ENCODE data around the gene MICAL3.
"Not testable (repeated sequence)": the region's sequence is repeated elsewhere in the genome, so short reads cannot be mapped to it uniquely, and the experiment has no call there.

The MICAL3 gene

GRCh38 chr22:17884893-17885292, 139.5 kb downstream of the MICAL3 start:
- peak; percentile 24 for DNase-seq (ENCODE audit: low read depth)

GRCh38 chr22:17884084-17884483, 140.3 kb downstream of the MICAL3 start:
- no peak for DNase-seq (ENCODE audit: low read depth)

- DNase-seq (ENCODE audit: low read depth): no peak
Observed at GRCh38 chr22:17883356-17883755, 141.0 kb downstream of the MICAL3 start.

- DNase-seq (ENCODE audit: low read depth): no peak
Observed at GRCh38 chr22:17882727-17883126, 141.6 kb downstream of the MICAL3 start.

GRCh38 chr22:17882162-17882561, 142.2 kb downstream of the MICAL3 start:
- no peak for DNase-seq (ENCODE audit: low read depth)

- no peak for DNase-seq (ENCODE audit: low read depth)
Observed at GRCh38 chr22:17881366-17881765, 143.0 kb downstream of the MICAL3 start.

- DNase-seq (ENCODE audit: low read depth): no peak
Observed at GRCh38 chr22:17880468-17880867, 143.9 kb downstream of the MICAL3 start.

- DNase-seq (ENCODE audit: low read depth): no peak
Observed at GRCh38 chr22:17880020-17880419, 144.3 kb downstream of the MICAL3 start.

GRCh38 chr22:17878941-17879340, 145.4 kb downstream of the MICAL3 start:
- DNase-seq (ENCODE audit: low read depth): no peak

- DNase-seq (ENCODE audit: low read depth): no peak
Observed at GRCh38 chr22:17878186-17878694, 146.1 kb downstream of the MICAL3 start.

- not testable (repeated sequence) for DNase-seq (ENCODE audit: low read depth)
Observed at GRCh38 chr22:17876878-17877855, 147.2 kb downstream of the MICAL3 start.

- peak; percentile 8 for DNase-seq (ENCODE audit: low read depth)
Observed at GRCh38 chr22:17876306-17876831, 148.0 kb downstream of the MICAL3 start.

GRCh38 chr22:17875631-17876030, 148.7 kb downstream of the MICAL3 start:
- DNase-seq (ENCODE audit: low read depth): no peak

- DNase-seq (ENCODE audit: low read depth): no peak
Observed at GRCh38 chr22:17875156-17875555, 149.2 kb downstream of the MICAL3 start.

GRCh38 chr22:17874231-17874905, 150.0 kb downstream of the MICAL3 start:
- DNase-seq (ENCODE audit: low read depth): no peak

GRCh38 chr22:17873804-17874203, 150.6 kb downstream of the MICAL3 start:
- DNase-seq (ENCODE audit: low read depth): no peak

- DNase-seq (ENCODE audit: low read depth): no peak
Observed at GRCh38 chr22:17873116-17873515, 151.2 kb downstream of the MICAL3 start.

- peak; percentile 43 for DNase-seq (ENCODE audit: low read depth)
Observed at GRCh38 chr22:17872471-17872870, 151.9 kb downstream of the MICAL3 start.

- DNase-seq (ENCODE audit: low read depth): no peak
Observed at GRCh38 chr22:17871726-17872458, 152.5 kb downstream of the MICAL3 start.

- DNase-seq (ENCODE audit: low read depth): no peak
Observed at GRCh38 chr22:17870407-17870806, 154.0 kb downstream of the MICAL3 start.

- no peak for DNase-seq (ENCODE audit: low read depth)
Observed at GRCh38 chr22:17869285-17870096, 154.9 kb downstream of the MICAL3 start.

Data from amniotic epithelial cell (primary cell).